K562 (cell line): ENCODE measurements around the gene PLA2G2E.

Experiments used
- ESRRA ChIP-seq: fragments of 450-650 bp; IDR thresholded peaks from 2 replicates; pipeline ENCODE4 v1.6.1; 2014; ENCODE audit warnings: low read depth, mild to moderate bottlenecking, moderate library complexity, borderline replicate concordance
- ETS2 ChIP-seq: IDR thresholded peaks from 2 replicates; pipeline ENCODE4 v1.6.1; 2016; ENCODE audit warnings: borderline replicate concordance, missing genetic modification characterization, mild to moderate bottlenecking, moderate library complexity, missing compliant biosample characterization; ENCODE audit not compliant: poor library complexity, severe bottlenecking
- KLF16 ChIP-seq: IDR thresholded peaks from 2 replicates; pipeline ENCODE4 v1.6.1; 2016; ENCODE audit warnings: antibody characterized with exemption
- MTF1 ChIP-seq: fragments of 250-450 bp; sonication (Bioruptor Pico); IDR thresholded peaks from 2 replicates; pipeline ENCODE4 v1.9.0; 2021; ENCODE audit warnings: moderate library complexity, mild to moderate bottlenecking, inconsistent platforms, borderline replicate concordance
- RB1 ChIP-seq: fragments of 450-650 bp; IDR thresholded peaks from 2 replicates; pipeline ENCODE4 v1.6.1; 2017; ENCODE audit warnings: low read depth, mild to moderate bottlenecking
- TAF7 ChIP-seq: fragments of 450-650 bp; IDR thresholded peaks from 2 replicates; pipeline ENCODE4 v1.6.1; 2016; ENCODE audit warnings: missing genetic modification characterization, missing compliant biosample characterization
- ZNF263 ChIP-seq: sonication (generic); formaldehyde crosslinking; IDR thresholded peaks from 2 replicates; pipeline ENCODE4 v1.8.0; 2022; ENCODE audit warnings: mild to moderate bottlenecking, missing genetic modification reagents, borderline replicate concordance
- ZNF445 ChIP-seq: fragments of 250-450 bp; sonication (Bioruptor Pico); IDR thresholded peaks from 2 replicates; pipeline ENCODE4 v1.4.0; 2020; ENCODE audit warnings: low read depth, mild to moderate bottlenecking, moderate library complexity
- TF ChIP-seq, protein P1 (sequence below): sonication (generic); formaldehyde crosslinking; IDR thresholded peaks from 2 replicates; pipeline ENCODE4 v1.5.0; 2020; ENCODE audit warnings: missing genetic modification reagents
- TF ChIP-seq, protein P2 (sequence below): sonication (generic); formaldehyde crosslinking; IDR thresholded peaks from 2 replicates; pipeline ENCODE4 v1.8.0; 2022; ENCODE audit warnings: mild to moderate bottlenecking, missing genetic modification reagents, borderline replicate concordance

DNA sequence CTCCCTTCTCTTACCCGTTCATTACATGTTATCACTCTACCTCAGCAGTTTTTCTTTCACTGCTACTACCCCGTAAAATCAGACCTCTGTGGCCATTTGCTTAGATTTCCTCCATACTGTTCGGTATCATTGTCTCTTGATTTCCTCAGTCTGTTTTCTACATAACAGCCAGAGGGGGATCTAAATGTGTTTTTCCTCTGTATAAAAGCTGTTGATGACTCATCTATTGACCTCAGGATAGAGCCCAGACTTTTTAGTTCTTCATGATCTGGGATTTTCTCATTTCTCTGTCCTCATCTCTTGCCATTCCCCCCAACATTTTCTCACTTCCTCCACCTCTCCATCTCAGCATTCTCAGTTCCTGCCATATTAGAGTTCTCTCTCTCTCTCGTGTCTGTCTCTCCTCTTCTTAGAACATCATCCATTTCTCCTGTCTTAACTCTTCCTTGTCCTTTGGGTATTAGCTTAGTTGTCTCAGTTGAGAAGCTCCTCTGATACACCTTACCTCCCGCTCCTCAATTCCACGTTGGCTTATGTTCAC, 30.7 kb downstream of the PLA2G2E start:
- no peak for TF ChIP-seq ETS2 (tag)
- TF ChIP-seq ESRRA: no peak
- TF ChIP-seq, protein P1, sequence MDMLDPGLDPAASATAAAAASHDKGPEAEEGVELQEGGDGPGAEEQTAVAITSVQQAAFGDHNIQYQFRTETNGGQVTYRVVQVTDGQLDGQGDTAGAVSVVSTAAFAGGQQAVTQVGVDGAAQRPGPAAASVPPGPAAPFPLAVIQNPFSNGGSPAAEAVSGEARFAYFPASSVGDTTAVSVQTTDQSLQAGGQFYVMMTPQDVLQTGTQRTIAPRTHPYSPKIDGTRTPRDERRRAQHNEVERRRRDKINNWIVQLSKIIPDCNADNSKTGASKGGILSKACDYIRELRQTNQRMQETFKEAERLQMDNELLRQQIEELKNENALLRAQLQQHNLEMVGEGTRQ: no peak
- TF ChIP-seq TAF7: no peak
- TF ChIP-seq, protein P2, sequence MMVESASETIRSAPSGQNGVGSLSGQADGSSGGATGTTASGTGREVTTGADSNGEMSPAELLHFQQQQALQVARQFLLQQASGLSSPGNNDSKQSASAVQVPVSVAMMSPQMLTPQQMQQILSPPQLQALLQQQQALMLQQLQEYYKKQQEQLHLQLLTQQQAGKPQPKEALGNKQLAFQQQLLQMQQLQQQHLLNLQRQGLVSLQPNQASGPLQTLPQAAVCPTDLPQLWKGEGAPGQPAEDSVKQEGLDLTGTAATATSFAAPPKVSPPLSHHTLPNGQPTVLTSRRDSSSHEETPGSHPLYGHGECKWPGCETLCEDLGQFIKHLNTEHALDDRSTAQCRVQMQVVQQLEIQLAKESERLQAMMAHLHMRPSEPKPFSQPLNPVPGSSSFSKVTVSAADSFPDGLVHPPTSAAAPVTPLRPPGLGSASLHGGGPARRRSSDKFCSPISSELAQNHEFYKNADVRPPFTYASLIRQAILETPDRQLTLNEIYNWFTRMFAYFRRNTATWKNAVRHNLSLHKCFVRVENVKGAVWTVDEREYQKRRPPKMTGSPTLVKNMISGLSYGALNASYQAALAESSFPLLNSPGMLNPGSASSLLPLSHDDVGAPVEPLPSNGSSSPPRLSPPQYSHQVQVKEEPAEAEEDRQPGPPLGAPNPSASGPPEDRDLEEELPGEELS (CRISPR knock-in tag): no peak
- TF ChIP-seq ZNF445: no peak
- no peak for TF ChIP-seq RB1
- TF ChIP-seq ZNF263 (CRISPR knock-in tag): no peak
- no peak for TF ChIP-seq KLF16
- no peak for TF ChIP-seq MTF1 (CRISPR knock-in tag)
